HepG2 (cell line): ENCODE data around the gene DPP7.

ENCODE experiments used
- CCAR2 ChIP-seq: fragments of 200-400 bp; formaldehyde crosslinking; optimal IDR thresholded peaks from 2 replicates; pipeline ENCODE3; 2018; ENCODE audit warnings: low read depth, mild to moderate bottlenecking, low read length, moderate library complexity
- DNMT1 ChIP-seq: sonication (generic); formaldehyde crosslinking; IDR thresholded peaks from 2 replicates; pipeline ENCODE4 v1.5.1; 2020; ENCODE audit warnings: mild to moderate bottlenecking, missing genetic modification reagents
- EZH2 ChIP-seq: conservative IDR thresholded peaks from 2 replicates; pipeline ENCODE4 v1.6.1; 2012; ENCODE audit warnings: mild to moderate bottlenecking, low read depth, low read length, moderate library complexity
- MAFK ChIP-seq, 2 experiments: IDR thresholded peaks in 1 of 2; conservative IDR thresholded peaks in 1 of 2; 2 replicates each; pipeline ENCODE4 v1.6.1; 2011; ENCODE audit warnings: improper control_type of control experiment in 2 of 2, low read length in 2 of 2
- NR2F1 ChIP-seq, 2 experiments: fragments of 450-650 bp in 1 of 2; formaldehyde crosslinking in 1 of 2; IDR thresholded peaks; 2 replicates each; pipeline versions ENCODE4 v1.5.0 to v1.6.1; 2016 to 2020; ENCODE audit warnings: mild to moderate bottlenecking in 1 of 2, missing compliant biosample characterization in 1 of 2, missing genetic modification reagents in 1 of 2, moderate library complexity in 1 of 2
- RAD21 ChIP-seq: fragments of 450-650 bp; formaldehyde crosslinking; IDR thresholded peaks from 2 replicates; pipeline ENCODE4 v1.5.0; 2020; ENCODE audit warnings: mild to moderate bottlenecking
- SIN3B ChIP-seq: fragments of 150-350 bp; IDR thresholded peaks from 2 replicates; pipeline ENCODE4 v1.6.1; 2014; ENCODE audit warnings: low read length
- ZBTB1 ChIP-seq: sonication (generic); formaldehyde crosslinking; IDR thresholded peaks from 2 replicates; pipeline ENCODE4 v1.4.0; 2020; ENCODE audit warnings: missing genetic modification reagents, borderline replicate concordance
- ZNF530 ChIP-seq: sonication (generic); formaldehyde crosslinking; IDR thresholded peaks from 2 replicates; pipeline ENCODE4 v1.5.0; 2020; ENCODE audit warnings: low read depth, mild to moderate bottlenecking, missing genetic modification reagents

GRCh38 chr9:137110911-137111787, 3.4 kb downstream of the DPP7 start:
- TF ChIP-seq EZH2: no peak
- no peak for TF ChIP-seq CCAR2
- no peak for TF ChIP-seq RAD21
- TF ChIP-seq ZNF530: no peak
- no peak for TF ChIP-seq SIN3B
- peak in 1 of 2 experiments; percentile 41; a peak in 1 of 4 replicates for TF ChIP-seq NR2F1 (CRISPR knock-in tag; IDR thresholded peaks at IDR 0.05)
- TF ChIP-seq DNMT1: no peak
- no peak for TF ChIP-seq ZBTB1
- no peak for TF ChIP-seq MAFK (conservative IDR thresholded peaks at IDR 0.05 in 1 of 2, IDR thresholded peaks at IDR 0.05 in 1 of 2; ENCODE audit: low read length in 2 of 2)
